GM12878 (cell line): ENCODE measurements around the gene PHACTR1. TPM values are rescaled to one million over a fixed set of nuclear protein-coding genes. Genes with fewer than 3 reads are reported as not detected.

ENCODE experiments used
- ATAC-seq: fragments of 200-7000 bp; cut with Tn5 transposase; 3 replicates; pipeline ENCODE4 v1.9.1; 2020; ENCODE audit warnings: mild to moderate bottlenecking, moderate library complexity
- BruUV-seq: library from RNA; stranded (reverse); fragments of 400-500 nt; replicated peaks from 2 replicates; lab custom pipeline; 2021; lab: Mats Ljungman, UMichigan
- CTCF ChIA-PET: fragments of 300-600 bp; sonication (Branson Sonifier 250); formaldehyde crosslinking; extraction: SDS; loops from one replicate; lab custom pipeline; 2021; ENCODE audit warnings: inconsistent platforms; lab: Yijun Ruan, JAX
- POLR2A ChIA-PET: fragments of 350-600 bp; formaldehyde crosslinking; extraction: SDS; loops from one replicate; lab custom pipeline; 2021; ENCODE audit warnings: inconsistent platforms; lab: Charles Lee
- RAD21 ChIA-PET: fragments of 300-600 bp; sonication (Branson Sonifier 250); formaldehyde crosslinking; loops from one replicate; lab custom pipeline; 2023; ENCODE audit warnings: antibody characterized with exemption; ENCODE audit not compliant: unreplicated experiment; lab: Charles Lee
- SMC1A ChIA-PET: fragments of 300-600 bp; sonication (Branson Sonifier 250); formaldehyde crosslinking; loops from one replicate; lab custom pipeline; 2023; ENCODE audit not compliant: unreplicated experiment, uncharacterized antibody; lab: Charles Lee
- DNase-seq: peaks from one replicate; pipeline ENCODE4 v3.0.0-alpha.2; 2011; ENCODE audit warnings: low read depth, low spot score
- FAIRE-seq: peaks from 3 replicates; lab custom pipeline; 2011; peaks lifted over from hg19 to GRCh38; lab: Jason Lieb, UNC
- H2AFZ ChIP-seq: 2 replicates; pipeline ENCODE4 v1.6.0; 2011; ENCODE audit warnings: low read depth, low read length, control low read depth; ENCODE audit not compliant: control insufficient read depth
- H3K27ac ChIP-seq: 2 replicates; pipeline ENCODE4 v1.5.1; 2011; ENCODE audit warnings: control low read depth; ENCODE audit not compliant: control insufficient read depth, insufficient read depth
- H3K27me3 ChIP-seq, 2 experiments: replicated peaks in 1 of 2; 2 replicates each; pipeline versions ENCODE4 v1.6.0 to v1.6.1; 2011; ENCODE audit warnings: low read length in 1 of 2; ENCODE audit not compliant: control insufficient read depth in 2 of 2, insufficient read depth in 2 of 2
- H3K36me3 ChIP-seq, 2 experiments: 2 replicates each; pipeline ENCODE4 v1.5.1; 2011; ENCODE audit warnings: low read length in 1 of 2; ENCODE audit not compliant: control insufficient read depth in 2 of 2, insufficient read depth in 2 of 2
- H3K4me1 ChIP-seq: 2 replicates; pipeline ENCODE4 v1.6.1; 2011; ENCODE audit warnings: mild to moderate bottlenecking, low read length, moderate library complexity, mixed read lengths; ENCODE audit not compliant: control insufficient read depth, insufficient read depth
- H3K4me2 ChIP-seq: 2 replicates; pipeline ENCODE4 v1.6.0; 2011; ENCODE audit warnings: control low read depth; ENCODE audit not compliant: control insufficient read depth, insufficient read depth
- H3K4me3 ChIP-seq: fragments of 200-600 bp; sonication (generic); 2 replicates; pipeline ENCODE4 v1.5.1; 2016
- H3K79me2 ChIP-seq: 2 replicates; pipeline ENCODE4 v1.6.0; 2011; ENCODE audit warnings: low read length; ENCODE audit not compliant: control insufficient read depth, insufficient read depth
- H3K9ac ChIP-seq: 2 replicates; pipeline ENCODE4 v1.8.0; 2011; ENCODE audit warnings: low read length, control low read depth, mixed read lengths; ENCODE audit not compliant: control insufficient read depth, insufficient read depth
- H3K9me3 ChIP-seq: replicated peaks from 3 replicates; pipeline ENCODE4 v1.5.1; 2011; ENCODE audit warnings: mild to moderate bottlenecking, low read length; ENCODE audit not compliant: control insufficient read depth, insufficient read depth
- H4K20me1 ChIP-seq: 2 replicates; pipeline ENCODE4 v1.6.0; 2011; ENCODE audit not compliant: control insufficient read depth, insufficient read depth
- CBFB ChIP-seq: IDR thresholded peaks from 2 replicates; pipeline ENCODE4 v1.6.1; 2016; ENCODE audit warnings: antibody characterized with exemption, low read depth
- CBX3 ChIP-seq: fragments of 200-600 bp; sonication (generic); IDR thresholded peaks from 2 replicates; pipeline ENCODE4 v1.6.1; 2016; ENCODE audit warnings: low read depth, borderline replicate concordance
- CHD2 ChIP-seq: IDR thresholded peaks from 2 replicates; pipeline ENCODE4 v1.6.1; 2011; ENCODE audit warnings: low read depth, low read length, improper control_type of control experiment, borderline replicate concordance
- EZH2 ChIP-seq: IDR thresholded peaks from 2 replicates; pipeline ENCODE4 v1.6.1; 2012; ENCODE audit warnings: low read depth, mild to moderate bottlenecking, control low read depth, inconsistent platforms, low read length, borderline replicate concordance; ENCODE audit not compliant: control insufficient read depth
- FOXM1 ChIP-seq: IDR thresholded peaks from 2 replicates; pipeline ENCODE4 v1.6.1; 2012; ENCODE audit warnings: low read depth, mild to moderate bottlenecking, inconsistent platforms, low read length, moderate library complexity
- KLF5 ChIP-seq: fragments of 450-650 bp; IDR thresholded peaks from 2 replicates; pipeline ENCODE4 v1.6.1; 2014; ENCODE audit warnings: mild to moderate bottlenecking; ENCODE audit not compliant: partially characterized antibody
- MTA3 ChIP-seq: IDR thresholded peaks from 2 replicates; pipeline ENCODE4 v1.6.1; 2012; ENCODE audit warnings: low read length, inconsistent platforms, borderline replicate concordance
- RUNX3 ChIP-seq: IDR thresholded peaks from 2 replicates; pipeline ENCODE4 v1.6.1; 2012; ENCODE audit warnings: low read length, inconsistent platforms
- SMC3 ChIP-seq: IDR thresholded peaks from 2 replicates; pipeline ENCODE4 v1.6.1; 2011; ENCODE audit warnings: low read length, improper control_type of control experiment, borderline replicate concordance
- STAT1 ChIP-seq: fragments of 450-650 bp; conservative IDR thresholded peaks from 2 replicates; pipeline ENCODE4 v1.6.1; 2014; ENCODE audit warnings: antibody characterized with exemption, mild to moderate bottlenecking
- USF1 ChIP-seq: IDR thresholded peaks from 2 replicates; pipeline ENCODE4 v1.6.1; 2011; ENCODE audit warnings: borderline replicate concordance, low read depth, mild to moderate bottlenecking, moderate library complexity, mixed read lengths, low read length; ENCODE audit not compliant: insufficient read depth; ENCODE audit errors: extremely low read length
- YY1 ChIP-seq: IDR thresholded peaks from 2 replicates; pipeline ENCODE4 v1.6.1; 2011; ENCODE audit warnings: low read depth, mild to moderate bottlenecking, low read length
- ZBED1 ChIP-seq: IDR thresholded peaks from 2 replicates; pipeline ENCODE4 v1.6.1; 2016; ENCODE audit warnings: borderline replicate concordance
- WGBS: methylation state at CpG from one replicate; pipeline ENCODE4 v1.1.6; 2016; ENCODE audit warnings: low lambda C conversion rate; ENCODE audit not compliant: insufficient replicate concordance, insufficient coverage; ENCODE audit errors: missing lambda C conversion rate; 5-methylcytosine and 5-hydroxymethylcytosine counted together
- in situ Hi-C: fragments of 300-500 bp; cut with MboI; formaldehyde crosslinking; loops from 9 replicates; pipeline ENCODE4 v1.14.3; 2018; ENCODE audit warnings: mixed read lengths
- intact Hi-C: fragments of 100-400 bp; cut with micrococcal nuclease; formaldehyde crosslinking; loops from one replicate; pipeline ENCODE4 v1.14.2; 2022; ENCODE audit not compliant: unreplicated experiment
- polyA plus RNA-seq, 11 experiments: library from polyadenylated mRNA; depleted of rRNA in 4 of 11; unstranded in 6 of 11; stranded (reverse) in 5 of 11; fragments of >200 nt; fragmentation: Nextera tagmentation in 4 of 11; fragmentation: Illumina TruSeq in 1 of 11; extraction: Ambion mirVana in 4 of 11; extraction: Trizol in 1 of 11; gene quantifications; 1 replicate in 1 of 11; 2 replicates in 10 of 11; pipeline versions ENCODE4 v1.2.1 to v1.2.3, GENCODE V29; 2011 to 2016; ENCODE audit warnings: inconsistent platforms in 2 of 11, missing spikeins in 2 of 11, low read depth in 1 of 11
- total RNA-seq, 4 experiments: library from RNA; depleted of rRNA in 3 of 4; stranded (reverse); fragments of >200 nt in 3 of 4; fragmentation: Illumina TruSeq in 1 of 4; extraction: Trizol in 1 of 4; gene quantifications; 2 replicates each; pipeline versions ENCODE4 v1.2.1 to v1.2.3, GENCODE V29; 2013 to 2021

PHACTR1 gene
- total and polyA plus RNA-seq, 10 of the 15 experiments (the other 5 are each of a cell fraction or from before 2014, with no cell fraction given): 34.2 to 94.6 (median 62.3) TPM

GRCh38 chr6:12895721-12896120, 179.2 kb downstream of the PHACTR1 start:
- Histone ChIP-seq H4K20me1 (no peaks in the 10 kb centered on the region), H3K27me3 (peaks cover 0 to 3% of the 10 kb centered on the region in 2 experiments; a peak in 3 of 4 replicates), H3K36me3 (no peaks in the 10 kb centered on the region), H3K4me3 (no peak overlapping the region), H3K4me1 (no peaks in the 10 kb centered on the region), H3K9ac (no peak overlapping the region), H3K79me2 (no peaks in the 10 kb centered on the region), H3K27ac (no peak overlapping the region), H2AFZ (no peak overlapping the region), H3K9me3 (peaks cover 2% of the 10 kb centered on the region), H3K4me2 (no peak overlapping the region)
- intact Hi-C loops (no loop called here), in situ Hi-C loops (loop anchor here (10.0 kb wide), 1 partner anchor 1311 kb away; no protein-coding TSS in a partner anchor)
- BruUV-seq: no TSS peak
- ChIA-PET RAD21 (interaction anchor here (1.6 kb wide), 1 partner anchor 258 kb away, joined by 3 read pairs; no protein-coding TSS in a partner anchor), POLR2A (interaction anchor here (0.7 kb wide), 1 partner anchor 564 kb away, joined by 5 read pairs; no protein-coding TSS in a partner anchor), SMC1A (interaction anchor here (0.9 to 1.2 kb wide), 3 partner anchors 62 to 94 kb away, joined by 3 read pairs; no protein-coding TSS in a partner anchor), CTCF (no interaction called here)
- WGBS: 68% methylated on average over 3 of the region's 3 CpGs
- TF ChIP-seq CHD2: no peak
- TF ChIP-seq USF1: no peak
- TF ChIP-seq CBX3: no peak
- no peak for TF ChIP-seq CBFB
- no peak for TF ChIP-seq RUNX3
- TF ChIP-seq SMC3: no peak
- no peak for TF ChIP-seq STAT1
- no peak for TF ChIP-seq YY1
- no peak for TF ChIP-seq ZBED1
- TF ChIP-seq KLF5: no peak
- no peak for TF ChIP-seq MTA3
- TF ChIP-seq EZH2: no peak
- no peak for TF ChIP-seq FOXM1
- FAIRE-seq: no peak
- DNase-seq: no peak
- ATAC-seq: no peak
